Stimulated activated naive B cell treated with anti-CD40 and anti-IgM and Interleukin-4, amounts not matched to agents 10 μg/mL and 1 μg/mL and 100 μg/mL, for 72 hours (primary cell): ENCODE data around the gene TSPAN3.

ENCODE experiments used
- ATAC-seq, 2 donors: fragments of 150-1000 bp; cut with Tn5 transposase; replicated peaks; 2 replicates each; pipeline ENCODE4 v1.10.0; 2021; ENCODE audit warnings: moderate library complexity in 1 of 2
- DNase-seq: peaks from one replicate; pipeline ENCODE4 v3.0.0; 2021
- H3K27ac Mint-ChIP-seq: one replicate; pipeline ENCODE4 v1.8.0; 2022; ENCODE audit warnings: mild to moderate bottlenecking, mixed read lengths
- H3K27me3 Mint-ChIP-seq, 2 donors: one replicate each; pipeline ENCODE4 v1.8.0; 2022; ENCODE audit warnings: mixed read lengths in 2 of 2
- H3K36me3 Mint-ChIP-seq, 2 donors: one replicate each; pipeline ENCODE4 v1.8.0; 2022; ENCODE audit warnings: mixed read lengths in 2 of 2, mild to moderate bottlenecking in 1 of 2
- H3K4me1 Mint-ChIP-seq, 2 donors: one replicate each; pipeline ENCODE4 v1.8.0; 2022; ENCODE audit warnings: mixed read lengths in 2 of 2, mild to moderate bottlenecking in 1 of 2
- H3K4me3 Mint-ChIP-seq, 2 donors: one replicate each; pipeline ENCODE4 v1.8.0; 2022; ENCODE audit warnings: mild to moderate bottlenecking in 2 of 2, mixed read lengths in 2 of 2, moderate library complexity in 1 of 2
- H3K9me3 Mint-ChIP-seq, 2 donors: one replicate each; pipeline ENCODE4 v1.8.0; 2022; ENCODE audit warnings: mixed read lengths in 2 of 2, mild to moderate bottlenecking in 1 of 2

TSPAN3 gene

GRCh38 chr15:77022646-77023575, 48.0 kb downstream of the TSPAN3 start:
- peak overlapping the region; percentile 97 for H3K27ac Mint-ChIP-seq
- no peaks in the 10 kb centered on the region for H3K27me3 Mint-ChIP-seq
- H3K36me3 Mint-ChIP-seq: peaks cover 29 to 61% of the 10 kb centered on the region in 2 donors
- no peaks in the 10 kb centered on the region for H3K9me3 Mint-ChIP-seq
- H3K4me1 Mint-ChIP-seq: peaks cover 54 to 62% of the 10 kb centered on the region in 2 donors
- no peak for DNase-seq
- ATAC-seq: no peak
- no peak overlapping the region for H3K4me3 Mint-ChIP-seq

GRCh38 chr15:77021803-77022381, 49.0 kb downstream of the TSPAN3 start:
- DNase-seq: no peak
- peaks cover 26 to 52% of the 10 kb centered on the region in 2 donors for H3K36me3 Mint-ChIP-seq
- peak overlapping the region; percentile 97 for H3K27ac Mint-ChIP-seq
- H3K4me3 Mint-ChIP-seq: peak overlapping the region in 1 of 2 donors; percentile 57
- no peaks in the 10 kb centered on the region for H3K27me3 Mint-ChIP-seq
- peak; percentile 61 to 68 for ATAC-seq
- H3K9me3 Mint-ChIP-seq: no peaks in the 10 kb centered on the region
- peaks cover 53 to 64% of the 10 kb centered on the region in 2 donors for H3K4me1 Mint-ChIP-seq

- no peak for ATAC-seq
- Mint-ChIP-seq H3K9me3 (no peaks in the 10 kb centered on the region), H3K27me3 (no peaks in the 10 kb centered on the region), H3K4me1 (peaks cover 56 to 64% of the 10 kb centered on the region in 2 donors), H3K4me3 (no peak overlapping the region), H3K27ac (peak overlapping the region; percentile 14), H3K36me3 (peaks cover 25 to 50% of the 10 kb centered on the region in 2 donors)
- no peak for DNase-seq
These were observed 49.8 kb downstream of the TSPAN3 start for GRCh38 chr15:77021088-77021481.

GRCh38 chr15:77020348-77021087, 50.4 kb downstream of the TSPAN3 start:
- peak overlapping the region; percentile 14 for H3K27ac Mint-ChIP-seq
- H3K4me3 Mint-ChIP-seq: no peak overlapping the region
- no peaks in the 10 kb centered on the region for H3K27me3 Mint-ChIP-seq
- peaks cover 60 to 69% of the 10 kb centered on the region in 2 donors for H3K4me1 Mint-ChIP-seq
- H3K9me3 Mint-ChIP-seq: no peaks in the 10 kb centered on the region
- ATAC-seq (no peak), DNase-seq (no peak)
- peaks cover 23 to 46% of the 10 kb centered on the region in 2 donors for H3K36me3 Mint-ChIP-seq

- Mint-ChIP-seq H3K9me3 (no peaks in the 10 kb centered on the region), H3K27me3 (no peaks in the 10 kb centered on the region), H3K27ac (peak overlapping the region; percentile 65), H3K4me1 (peaks cover 65 to 77% of the 10 kb centered on the region in 2 donors), H3K4me3 (peak overlapping the region; percentile 45 to 47), H3K36me3 (peaks cover 21 to 44% of the 10 kb centered on the region in 2 donors)
- DNase-seq: no peak
- peak; percentile 42 to 50 for ATAC-seq
These were observed 51.2 kb downstream of the TSPAN3 start for GRCh38 chr15:77019521-77020331.

- Mint-ChIP-seq H3K36me3 (peaks cover 19 to 44% of the 10 kb centered on the region in 2 donors), H3K27ac (peak overlapping the region; percentile 65), H3K27me3 (no peaks in the 10 kb centered on the region), H3K9me3 (no peaks in the 10 kb centered on the region), H3K4me3 (no peak overlapping the region), H3K4me1 (peaks cover 70 to 81% of the 10 kb centered on the region in 2 donors)
- DNase-seq: no peak
- no peak for ATAC-seq
These were observed 52.0 kb downstream of the TSPAN3 start for GRCh38 chr15:77018796-77019505.

- Mint-ChIP-seq H3K36me3 (peaks cover 17 to 40% of the 10 kb centered on the region in 2 donors), H3K4me3 (no peak overlapping the region), H3K27ac (peak overlapping the region; percentile 65), H3K9me3 (no peaks in the 10 kb centered on the region), H3K4me1 (peaks cover 73 to 83% of the 10 kb centered on the region in 2 donors), H3K27me3 (no peaks in the 10 kb centered on the region)
- DNase-seq: no peak
- ATAC-seq: no peak
These were observed 52.9 kb downstream of the TSPAN3 start for GRCh38 chr15:77017761-77018720.

- Mint-ChIP-seq H3K4me1 (peaks cover 72 to 84% of the 10 kb centered on the region in 2 donors), H3K9me3 (no peaks in the 10 kb centered on the region), H3K4me3 (no peak overlapping the region), H3K27ac (no peak overlapping the region), H3K27me3 (no peaks in the 10 kb centered on the region), H3K36me3 (peaks cover 11 to 40% of the 10 kb centered on the region in 2 donors)
- no peak for ATAC-seq
- no peak for DNase-seq
These were observed 53.7 kb downstream of the TSPAN3 start for GRCh38 chr15:77017091-77017660.

GRCh38 chr15:77016321-77016695, 54.6 kb downstream of the TSPAN3 start:
- H3K27me3 Mint-ChIP-seq: no peaks in the 10 kb centered on the region
- H3K4me1 Mint-ChIP-seq: peaks cover 72 to 83% of the 10 kb centered on the region in 2 donors
- H3K9me3 Mint-ChIP-seq: no peaks in the 10 kb centered on the region
- no peak overlapping the region for H3K27ac Mint-ChIP-seq
- H3K36me3 Mint-ChIP-seq: peaks cover 12 to 40% of the 10 kb centered on the region in 2 donors
- no peak overlapping the region for H3K4me3 Mint-ChIP-seq
- no peak for ATAC-seq
- DNase-seq: no peak

- ATAC-seq: peak in 1 of 2 donors; percentile 14
- Mint-ChIP-seq H3K27ac (peak overlapping the region; percentile 15), H3K9me3 (no peaks in the 10 kb centered on the region), H3K36me3 (peaks cover 12 to 43% of the 10 kb centered on the region in 2 donors), H3K4me1 (peaks cover 74 to 83% of the 10 kb centered on the region in 2 donors), H3K27me3 (no peaks in the 10 kb centered on the region), H3K4me3 (peak overlapping the region; percentile 18 to 19)
- no peak for DNase-seq
These were observed 55.1 kb downstream of the TSPAN3 start for GRCh38 chr15:77015646-77016320.

- Mint-ChIP-seq H3K27me3 (no peaks in the 10 kb centered on the region), H3K4me1 (peaks cover 76 to 83% of the 10 kb centered on the region in 2 donors), H3K27ac (peak overlapping the region; percentile 86), H3K9me3 (no peaks in the 10 kb centered on the region), H3K4me3 (peak overlapping the region; percentile 61 to 62), H3K36me3 (peaks cover 19 to 40% of the 10 kb centered on the region in 2 donors)
- peak; percentile 83 to 87 for ATAC-seq
- DNase-seq: peak; percentile 58
These were observed 56.5 kb downstream of the TSPAN3 start for GRCh38 chr15:77014132-77015081.
